H9 (cell line): ENCODE results near the gene IKZF1. TPM values are rescaled to one million over a fixed set of nuclear protein-coding genes. Genes with fewer than 3 reads are reported as not detected.

Source experiments
- DNase-seq: peaks from one replicate; pipeline ENCODE4 v3.0.0-alpha.2; 2017
- H2AFZ ChIP-seq: one replicate; pipeline ENCODE4 v1.6.1; 2013; ENCODE audit warnings: mild to moderate bottlenecking, low read length, control low read depth, moderate library complexity
- H2AK5ac ChIP-seq: 2 replicates; pipeline ENCODE4 v1.6.1; 2013; ENCODE audit warnings: low read length, control low read depth, mixed read lengths; ENCODE audit not compliant: insufficient read length
- H2BK120ac ChIP-seq: one replicate; pipeline ENCODE4 v1.6.1; 2013; ENCODE audit warnings: low read depth, mild to moderate bottlenecking, low read length, control low read depth, inconsistent platforms; ENCODE audit not compliant: poor library complexity, severe bottlenecking
- H2BK12ac ChIP-seq: 2 replicates; pipeline ENCODE4 v1.6.1; 2013; ENCODE audit warnings: low read length, control low read depth, mixed read lengths, low read depth; ENCODE audit not compliant: insufficient read length
- H2BK15ac ChIP-seq: 2 replicates; pipeline ENCODE4 v1.6.1; 2013; ENCODE audit warnings: low read depth, low read length, control low read depth
- H2BK20ac ChIP-seq: one replicate; pipeline ENCODE4 v1.6.1; 2013; ENCODE audit warnings: low read depth, mild to moderate bottlenecking, low read length, control low read depth, inconsistent platforms; ENCODE audit not compliant: poor library complexity, severe bottlenecking
- H2BK5ac ChIP-seq: 2 replicates; pipeline ENCODE4 v1.6.1; 2013; ENCODE audit warnings: low read length, control low read depth, mixed read lengths; ENCODE audit not compliant: insufficient read length
- H3K14ac ChIP-seq: 2 replicates; pipeline ENCODE4 v1.6.1; 2013; ENCODE audit warnings: low read length, control low read depth; ENCODE audit not compliant: insufficient read depth
- H3K18ac ChIP-seq: 2 replicates; pipeline ENCODE4 v1.6.1; 2013; ENCODE audit warnings: low read depth, mild to moderate bottlenecking, mixed read lengths, low read length, control low read depth; ENCODE audit not compliant: insufficient read length
- H3K23ac ChIP-seq: 2 replicates; pipeline ENCODE4 v1.6.1; 2013; ENCODE audit warnings: low read length, control low read depth, mixed read lengths, low read depth; ENCODE audit not compliant: insufficient read length
- H3K23me2 ChIP-seq: 2 replicates; pipeline ENCODE4 v1.6.1; 2013; ENCODE audit warnings: low read depth, mild to moderate bottlenecking, mixed read lengths, low read length, control low read depth; ENCODE audit not compliant: insufficient read length, poor library complexity, severe bottlenecking
- H3K27ac ChIP-seq: 2 replicates; pipeline ENCODE4 v1.5.1; 2013; ENCODE audit warnings: low read length, control low read depth, mixed read lengths, low read depth; ENCODE audit not compliant: insufficient read length
- H3K27me3 ChIP-seq: 2 replicates; pipeline ENCODE4 v1.6.1; 2013; ENCODE audit warnings: low read length, control low read depth, inconsistent platforms; ENCODE audit not compliant: insufficient read depth
- H3K4ac ChIP-seq: 2 replicates; pipeline ENCODE4 v1.6.1; 2013; ENCODE audit warnings: low read depth, mild to moderate bottlenecking, control low read depth, inconsistent platforms, low read length, moderate library complexity
- H3K4me1 ChIP-seq: 2 replicates; pipeline ENCODE4 v1.6.1; 2013; ENCODE audit warnings: low read length, control low read depth, inconsistent platforms; ENCODE audit not compliant: insufficient read depth
- H3K4me2 ChIP-seq: 2 replicates; pipeline ENCODE4 v1.6.1; 2013; ENCODE audit warnings: low read length, control low read depth, mixed read lengths; ENCODE audit not compliant: insufficient read length, insufficient read depth
- H3K56ac ChIP-seq: 2 replicates; pipeline ENCODE4 v1.6.1; 2013; ENCODE audit warnings: low read depth, mild to moderate bottlenecking, mixed read lengths, low read length, control low read depth; ENCODE audit not compliant: insufficient read length
- H3K79me1 ChIP-seq: 2 replicates; pipeline ENCODE4 v1.6.1; 2013; ENCODE audit warnings: low read depth, mild to moderate bottlenecking, moderate library complexity, low read length, control low read depth, inconsistent platforms; ENCODE audit not compliant: insufficient read depth, poor library complexity, severe bottlenecking
- H3K79me2 ChIP-seq: 2 replicates; pipeline ENCODE4 v1.6.1; 2013; ENCODE audit warnings: low read length, control low read depth, inconsistent platforms; ENCODE audit not compliant: insufficient read depth
- H3K9ac ChIP-seq: 2 replicates; pipeline ENCODE4 v1.6.1; 2013; ENCODE audit warnings: low read length, control low read depth, mixed read lengths; ENCODE audit not compliant: insufficient read length; ENCODE audit errors: extremely low read depth
- H3K9me3 ChIP-seq: one replicate; pipeline ENCODE4 v1.6.1; 2013; ENCODE audit warnings: low read depth, low read length, inconsistent platforms; ENCODE audit not compliant: control insufficient read depth
- H3T11ph ChIP-seq: one replicate; pipeline ENCODE4 v1.6.1; 2013; ENCODE audit warnings: mild to moderate bottlenecking, low read length, control low read depth, inconsistent platforms
- H4K20me1 ChIP-seq: one replicate; pipeline ENCODE4 v1.6.1; 2013; ENCODE audit not compliant: control insufficient read depth, insufficient read length, insufficient read depth
- H4K5ac ChIP-seq: 2 replicates; pipeline ENCODE4 v1.6.1; 2013; ENCODE audit warnings: low read depth, mild to moderate bottlenecking, mixed read lengths, low read length, control low read depth; ENCODE audit not compliant: insufficient read length
- H4K8ac ChIP-seq: replicated peaks from 2 replicates; pipeline ENCODE4 v1.6.1; 2013; ENCODE audit warnings: low read length, control low read depth, mixed read lengths, low read depth; ENCODE audit not compliant: insufficient read length
- H4K91ac ChIP-seq: 2 replicates; pipeline ENCODE4 v1.6.1; 2013; ENCODE audit warnings: low read depth, mild to moderate bottlenecking, moderate library complexity, mixed read lengths, low read length, control low read depth; ENCODE audit not compliant: insufficient read length
- H3K27ac Mint-ChIP-seq, 3 experiments: 2 replicates in 2 of 3; 3 replicates in 1 of 3; pipeline ENCODE4 v1.8.0; 2020 to 2021; ENCODE audit warnings: mixed read lengths in 3 of 3, mild to moderate bottlenecking in 1 of 3, moderate library complexity in 1 of 3
- H3K27me3 Mint-ChIP-seq: 2 replicates; pipeline ENCODE4 v1.8.0; 2021; ENCODE audit warnings: low read depth, mild to moderate bottlenecking, moderate library complexity, mixed read lengths
- H3K36me3 Mint-ChIP-seq, 3 experiments: 2 replicates in 2 of 3; 3 replicates in 1 of 3; pipeline ENCODE4 v1.8.0; 2020 to 2021; ENCODE audit warnings: low read depth in 3 of 3, mixed read lengths in 3 of 3; ENCODE audit not compliant: insufficient read depth in 1 of 3
- H3K4me1 Mint-ChIP-seq, 2 experiments: 2 replicates each; pipeline ENCODE4 v1.8.0; 2020; ENCODE audit warnings: mixed read lengths in 2 of 2
- H3K4me3 Mint-ChIP-seq, 2 experiments: 2 replicates in 1 of 2; 3 replicates in 1 of 2; pipeline ENCODE4 v1.8.0; 2020 to 2021; ENCODE audit warnings: mild to moderate bottlenecking in 2 of 2, mixed read lengths in 2 of 2, moderate library complexity in 1 of 2
- H3K9me3 Mint-ChIP-seq, 2 experiments: 2 replicates in 1 of 2; 3 replicates in 1 of 2; pipeline ENCODE4 v1.8.0; 2020; ENCODE audit warnings: mild to moderate bottlenecking in 2 of 2, mixed read lengths in 2 of 2, moderate library complexity in 1 of 2
- CTCF ChIP-seq: fragments of 200-600 bp; sonication (generic); conservative IDR thresholded peaks from 3 replicates; pipeline ENCODE4 v1.8.0; 2021; ENCODE audit warnings: antibody characterized with exemption, mild to moderate bottlenecking
- WGBS: extraction: QIAGEN DNeasy Blood & Tissue Kit; methylation state at CpG from one replicate; pipeline ENCODE4 v1.1.7; 2013; ENCODE audit warnings: missing lambda C conversion rate, low lambda C conversion rate, mixed read lengths; ENCODE audit not compliant: insufficient read length; ENCODE audit errors: extremely low coverage; 5-methylcytosine and 5-hydroxymethylcytosine counted together
- total RNA-seq: library from RNA; stranded (reverse); gene quantifications from 2 replicates; pipeline ENCODE4 v1.2.1, GENCODE V29; 2021

The IKZF1 gene
- total RNA-seq, 1 experiment from 2014 or later = 0.98 TPM

GRCh38 chr7:50265968-50266634 lies 38.4 kb upstream of the IKZF1 start:
- no peaks in the 10 kb centered on the region for H3K9me3 Mint-ChIP-seq
- no peak overlapping the region for H3K9ac ChIP-seq
- no peak overlapping the region for H2BK5ac ChIP-seq

More at GRCh38 chr7:50265968-50266634, 38.4 kb upstream of the IKZF1 start:
- Mint-ChIP-seq H3K27ac (no peak overlapping the region), H3K36me3 (no peaks in the 10 kb centered on the region), H3K4me1 (peaks cover 9% of the 10 kb centered on the region in 2 experiments), H3K27me3 (peaks cover 4% of the 10 kb centered on the region), H3K4me3 (no peak overlapping the region)
- Histone ChIP-seq H3K14ac (no peak overlapping the region), H3K79me1 (no peaks in the 10 kb centered on the region), H4K91ac (no peak overlapping the region), H3K4ac (no peak overlapping the region), H3K18ac (no peak overlapping the region), H2BK12ac (no peak overlapping the region), H4K5ac (no peak overlapping the region), H3K4me2 (no peak overlapping the region), H3K27ac (no peak overlapping the region), H2AFZ (no peak overlapping the region), H2BK120ac (no peak overlapping the region), H3T11ph (no peak overlapping the region), H3K23ac (no peak overlapping the region), H4K20me1 (no peaks in the 10 kb centered on the region), H2AK5ac (no peak overlapping the region), H3K27me3 (no peaks in the 10 kb centered on the region), H2BK15ac (no peak overlapping the region), H2BK20ac (no peak overlapping the region), H3K9me3 (no peaks in the 10 kb centered on the region), H3K79me2 (no peaks in the 10 kb centered on the region), H4K8ac (no peak overlapping the region), H3K56ac (no peak overlapping the region), H3K23me2 (no peaks in the 10 kb centered on the region), H3K4me1 (peaks cover 3% of the 10 kb centered on the region; the same call in 1 of the 2 replicates)
- no peak for DNase-seq
- no peak for TF ChIP-seq CTCF
- WGBS = no CpG with 5 or more reads among the region's 6 CpGs
